Measurements from ENCODE around the gene ELP4. TPM values are rescaled to one million over a fixed set of nuclear protein-coding genes. Genes with fewer than 3 reads are reported as not detected.

The ELP4 gene
- total RNA-seq, 2 donors from 2014 or later: 16.9 TPM

- no peaks in the 10 kb centered on the region for H3K36me3 ChIP-seq
- no peak for DNase-seq (ENCODE audit: low spot score)
- peaks cover 12 to 30% of the 10 kb centered on the region in 2 donors for H3K4me1 ChIP-seq (ENCODE audit: control insufficient read depth in 1 of 2, low read depth in 2 of 2)
- no peak for TF ChIP-seq CTCF (IDR thresholded peaks at IDR 0.05)
- no peak for ATAC-seq (ENCODE audit: insufficient number of reproducible peaks, low FRiP score, low read depth)
- peaks cover 84% of the 10 kb centered on the region for H3K27me3 ChIP-seq (replicated peaks; ENCODE audit: insufficient read depth)
- H3K27ac ChIP-seq: no peak overlapping the region
- no peaks in the 10 kb centered on the region for H3K9me3 ChIP-seq
- H3K4me3 ChIP-seq: peak overlapping the region; percentile 38
Observed at GRCh38 chr11:31803813-31804311, 294.3 kb downstream of the ELP4 start.

- Histone ChIP-seq H3K9me3 (no peaks in the 10 kb centered on the region), H3K4me3 (peak overlapping the region; percentile 38), H3K27ac (no peak overlapping the region), H3K4me1 (ENCODE audit: control insufficient read depth in 1 of 2, low read depth in 2 of 2) (peaks cover 11 to 24% of the 10 kb centered on the region in 2 donors), H3K36me3 (no peaks in the 10 kb centered on the region), H3K27me3 (replicated peaks; ENCODE audit: insufficient read depth) (peaks cover 78% of the 10 kb centered on the region)
- TF ChIP-seq CTCF (IDR thresholded peaks at IDR 0.05): no peak
- no peak for ATAC-seq (ENCODE audit: insufficient number of reproducible peaks, low FRiP score, low read depth)
- no peak for DNase-seq (ENCODE audit: low spot score)
Observed at GRCh38 chr11:31804312-31805036, 294.9 kb downstream of the ELP4 start.

- Histone ChIP-seq H3K27me3 (replicated peaks; ENCODE audit: insufficient read depth) (peaks cover 71% of the 10 kb centered on the region), H3K4me3 (peak overlapping the region; percentile 38), H3K9me3 (no peaks in the 10 kb centered on the region), H3K27ac (no peak overlapping the region), H3K36me3 (no peaks in the 10 kb centered on the region), H3K4me1 (ENCODE audit: control insufficient read depth in 1 of 2, low read depth in 2 of 2) (peaks cover 15 to 26% of the 10 kb centered on the region in 2 donors)
- no peak for ATAC-seq (ENCODE audit: insufficient number of reproducible peaks, low FRiP score, low read depth)
- TF ChIP-seq CTCF (IDR thresholded peaks at IDR 0.05): no peak
- no peak for DNase-seq (ENCODE audit: low spot score)
Observed at GRCh38 chr11:31805037-31805628, 295.6 kb downstream of the ELP4 start.

- Histone ChIP-seq H3K27ac (no peak overlapping the region), H3K4me3 (no peak overlapping the region), H3K4me1 (ENCODE audit: control insufficient read depth in 1 of 2, low read depth in 2 of 2) (peaks cover 20 to 31% of the 10 kb centered on the region in 2 donors), H3K36me3 (no peaks in the 10 kb centered on the region), H3K27me3 (replicated peaks; ENCODE audit: insufficient read depth) (peaks cover 65% of the 10 kb centered on the region), H3K9me3 (no peaks in the 10 kb centered on the region)
- DNase-seq (ENCODE audit: low spot score) (no peak), ATAC-seq (ENCODE audit: insufficient number of reproducible peaks, low FRiP score, low read depth) (no peak)
- no peak for TF ChIP-seq CTCF (IDR thresholded peaks at IDR 0.05)
Observed at GRCh38 chr11:31805629-31806185, 296.1 kb downstream of the ELP4 start.

GRCh38 chr11:31806186-31806927 is 296.8 kb downstream of the ELP4 start:
- TF ChIP-seq CTCF (IDR thresholded peaks at IDR 0.05): no peak
- Histone ChIP-seq H3K27ac (no peak overlapping the region), H3K36me3 (no peaks in the 10 kb centered on the region), H3K4me3 (no peak overlapping the region), H3K9me3 (no peaks in the 10 kb centered on the region), H3K27me3 (replicated peaks; ENCODE audit: insufficient read depth) (peaks cover 65% of the 10 kb centered on the region), H3K4me1 (ENCODE audit: control insufficient read depth in 1 of 2, low read depth in 2 of 2) (peaks cover 24 to 38% of the 10 kb centered on the region in 2 donors)
- ATAC-seq (ENCODE audit: insufficient number of reproducible peaks, low FRiP score, low read depth) (no peak), DNase-seq (ENCODE audit: low spot score) (no peak)

Data from thoracic aorta (tissue), 2 donors.